ENCODE measurements around the gene PAOX.
"Not testable (repeated sequence)": the region's sequence is repeated elsewhere in the genome, so short reads cannot be mapped to it uniquely, and the experiment has no call there.

Gene PAOX

DNA sequence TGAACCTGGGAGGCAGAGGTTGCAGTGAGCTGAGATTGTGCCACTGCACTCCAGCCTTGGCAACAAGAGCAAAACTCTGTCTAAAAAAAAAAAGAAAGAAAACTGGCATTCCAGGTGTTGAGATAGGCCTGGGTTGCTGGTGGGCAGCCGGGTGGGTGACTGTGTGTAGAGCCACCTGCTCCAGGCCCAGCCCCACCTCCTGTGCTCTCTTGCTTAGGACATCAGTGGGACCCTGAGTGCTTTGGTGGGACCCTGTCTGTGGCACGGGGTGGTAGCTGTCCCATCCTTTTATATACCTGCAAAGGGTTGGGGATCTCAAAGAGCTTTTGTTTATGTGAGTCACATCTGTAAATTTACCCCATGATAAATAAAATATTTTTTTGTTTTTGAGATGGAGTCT, 6.2 kb downstream of the PAOX start:
- no peak for DNase-seq (ENCODE audit: low read depth in 3 of 3)

DNA sequence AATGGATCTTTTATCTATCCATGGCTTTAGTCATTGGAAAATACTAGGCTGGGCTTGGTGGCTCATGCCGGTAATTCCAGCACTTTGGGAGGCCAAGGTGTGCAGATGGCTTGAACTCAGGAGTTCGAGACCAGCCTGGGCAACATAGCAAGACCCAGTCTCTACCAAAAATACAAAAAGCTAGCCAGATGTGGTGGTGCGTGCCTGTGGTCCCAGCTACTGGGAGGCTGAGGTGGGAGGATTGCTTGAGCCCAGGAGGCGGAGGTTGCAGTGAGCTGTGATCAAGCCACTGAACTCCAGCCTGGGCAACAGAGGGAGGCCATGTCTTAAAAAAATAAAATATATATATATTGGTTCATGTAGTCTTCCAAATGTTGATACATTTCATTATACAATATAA, 7.9 kb downstream of the PAOX start:
- DNase-seq (ENCODE audit: low read depth in 3 of 3), result not testable (repeated sequence)

DNA sequence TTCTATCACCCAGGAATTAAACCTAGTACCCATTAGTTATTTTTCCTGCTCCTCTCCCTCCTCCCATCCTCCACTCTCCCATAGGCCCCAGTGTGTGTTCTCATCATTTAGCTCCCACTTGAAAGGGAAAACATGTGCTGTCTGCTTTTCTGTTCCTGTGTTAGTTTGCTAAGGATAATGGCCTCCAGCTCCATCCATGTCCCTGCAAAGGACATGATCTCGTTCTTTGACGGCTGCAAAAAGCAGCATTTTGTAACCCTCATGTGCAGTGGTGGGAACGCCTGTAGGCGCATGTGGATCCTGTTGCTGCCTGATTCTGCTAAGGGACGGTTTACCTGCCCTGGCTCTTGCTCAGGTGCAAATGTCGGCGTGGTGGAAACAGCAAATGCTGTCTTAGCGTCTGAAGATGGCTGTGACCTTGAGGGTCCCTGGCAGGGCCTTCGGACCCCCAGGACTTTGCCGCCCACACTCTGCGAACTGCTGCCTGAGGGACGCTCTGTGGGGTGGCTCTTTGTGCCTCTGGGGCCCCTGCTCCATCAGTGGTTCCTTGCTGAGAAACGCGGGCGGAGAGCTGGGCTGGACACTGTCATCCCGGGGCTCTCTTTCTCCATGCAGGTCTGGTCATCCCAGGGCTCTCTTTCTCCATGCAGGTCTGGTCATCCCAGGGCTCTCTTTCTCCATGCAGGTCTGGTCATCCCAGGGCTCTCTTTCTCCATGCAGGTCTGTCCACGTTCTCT, 9.3 kb downstream of the PAOX start:
- DNase-seq (ENCODE audit: low read depth in 3 of 3), result no peak

GRCh38 chr10:133388973-133389818, 10.1 kb downstream of the PAOX start:
- no peak for DNase-seq (ENCODE audit: low read depth in 3 of 3)

DNA sequence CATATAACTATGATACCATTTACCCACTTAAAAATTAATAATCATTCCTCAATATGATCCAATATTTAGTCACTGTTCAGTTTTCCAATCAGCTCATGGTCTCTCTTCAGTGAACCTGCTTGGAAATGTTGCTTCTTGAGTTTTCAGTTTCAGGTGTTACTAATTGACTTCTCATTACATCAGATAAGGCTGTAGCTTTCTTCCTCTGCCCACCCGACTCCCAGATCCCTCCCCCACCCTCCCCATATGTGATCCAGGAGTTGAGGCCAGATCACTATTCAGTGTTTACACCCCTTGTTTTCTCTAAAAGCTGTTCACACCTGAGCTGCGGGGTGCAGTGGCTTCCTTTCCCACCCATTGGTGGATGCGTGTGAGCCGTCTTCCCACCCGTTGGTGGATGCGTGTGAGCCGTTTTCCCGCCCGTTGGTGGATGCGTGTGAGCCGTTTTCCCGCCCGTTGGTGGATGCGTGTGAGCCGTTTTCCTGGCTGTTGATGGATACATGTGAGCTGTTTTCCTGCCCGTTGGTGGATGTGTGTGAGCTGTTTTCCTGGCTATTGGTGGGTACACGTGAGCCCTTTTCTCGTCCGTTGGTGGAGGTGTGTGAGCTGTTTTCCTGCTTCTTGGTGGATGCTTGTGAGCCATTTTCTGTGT, 11.7 kb downstream of the PAOX start:
- DNase-seq (ENCODE audit: low read depth in 3 of 3), result no peak

GRCh38 chr10:133391249-133391635, 12.2 kb downstream of the PAOX start:
- DNase-seq (ENCODE audit: low read depth in 3 of 3), result no peak

DNA sequence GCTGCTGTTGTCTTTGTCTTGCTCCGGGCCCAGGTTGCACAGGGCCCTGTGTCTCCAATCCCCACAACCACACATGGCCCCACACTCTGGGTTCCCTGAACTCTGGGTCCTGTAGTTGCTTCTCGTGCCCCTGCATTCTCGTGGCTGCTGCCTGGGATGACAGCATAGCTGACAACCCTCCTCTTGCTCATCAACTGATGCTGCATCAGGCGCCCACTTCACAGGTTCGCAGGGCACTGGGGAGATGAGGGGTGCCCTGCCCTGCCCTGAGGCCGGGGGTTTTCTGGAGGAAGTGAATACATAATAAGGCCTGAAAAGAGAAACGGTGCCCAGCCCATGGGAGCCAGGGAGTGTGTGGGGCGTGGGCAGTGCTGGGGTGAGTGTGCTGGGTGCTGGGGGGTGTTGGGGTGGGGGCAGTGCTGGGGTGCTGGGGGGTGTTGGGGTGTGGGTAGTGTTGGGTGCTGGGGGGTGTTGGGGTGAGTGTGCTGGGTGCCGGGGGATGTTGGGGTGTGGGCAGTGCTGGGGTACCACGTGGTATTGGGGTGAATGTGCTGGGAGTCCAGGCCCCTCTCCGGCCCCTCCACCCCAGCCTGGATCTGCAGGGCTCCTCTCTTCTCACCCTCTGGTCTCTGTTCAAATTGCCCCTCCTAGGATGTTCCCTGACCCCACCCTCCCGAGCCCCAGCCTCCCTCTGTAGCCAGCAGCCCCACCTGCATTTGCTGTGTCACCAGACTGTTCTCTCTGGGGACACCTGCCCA, 12.9 kb downstream of the PAOX start:
- DNase-seq (ENCODE audit: low read depth in 3 of 3), result no peak

- no peak for DNase-seq (ENCODE audit: low read depth in 3 of 3)
These were observed 14.5 kb downstream of the PAOX start for GRCh38 chr10:133393401-133394063.

DNA sequence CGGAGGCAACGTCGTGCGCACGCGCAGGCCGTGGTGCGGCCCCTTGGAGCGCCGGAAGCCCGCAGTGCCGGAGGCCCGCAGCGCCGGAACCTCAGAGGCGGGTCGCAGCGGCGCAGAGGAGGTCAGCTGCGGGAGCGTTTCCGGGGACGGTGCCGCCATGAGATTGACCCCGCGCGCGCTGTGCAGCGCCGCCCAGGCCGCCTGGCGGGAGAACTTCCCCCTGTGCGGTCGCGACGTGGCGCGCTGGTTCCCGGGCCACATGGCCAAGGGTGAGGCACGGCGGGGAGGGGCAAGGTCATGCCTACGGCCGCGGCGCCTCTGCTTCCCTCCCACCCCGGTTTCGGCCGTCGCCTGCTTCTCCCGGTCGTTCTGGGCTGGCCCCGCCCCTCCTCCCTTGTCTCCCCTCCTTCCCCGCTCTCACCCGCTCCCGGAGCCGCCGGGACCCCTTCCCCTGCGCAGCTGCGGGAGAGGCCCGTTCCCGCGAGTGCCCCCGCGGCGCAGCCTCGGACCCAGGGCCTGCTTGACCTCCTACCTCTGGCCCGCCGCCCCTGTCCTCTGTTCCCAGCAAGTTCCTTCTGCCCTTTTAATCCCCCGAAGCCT, 15.1 kb downstream of the PAOX start, which contains the start of gene MTG1:
TSS of gene MTG1 (plus strand) at position 94 of the 600 bp plus-strand sequence. CDS start at position 158, 64 bp downstream.
- peak; percentile 89 to 96 (median 91) for DNase-seq (ENCODE audit: low read depth in 3 of 3)

DNA sequence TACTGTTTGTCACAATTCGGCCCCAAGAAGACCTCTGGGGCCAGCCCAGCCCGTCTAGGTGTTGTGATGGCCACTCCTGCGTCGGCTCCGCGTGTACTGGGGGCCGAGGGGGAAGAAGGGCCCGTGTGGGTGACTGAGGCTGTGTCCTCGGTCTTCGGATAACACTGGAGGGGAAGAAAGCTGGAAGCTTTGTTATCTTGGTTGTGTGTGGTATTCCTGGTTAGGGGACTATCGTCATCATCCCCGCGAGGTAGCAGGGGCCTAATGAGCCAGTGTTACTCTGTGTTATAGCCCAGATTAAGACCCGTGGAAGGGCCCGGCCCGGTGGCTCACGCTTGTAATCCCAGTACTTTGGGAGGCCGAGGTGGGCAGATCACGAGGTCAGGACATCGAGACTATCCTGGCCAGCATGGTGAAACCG, 15.7 kb downstream of the PAOX start:
- DNase-seq (ENCODE audit: low read depth in 3 of 3), result no peak

GRCh38 chr10:133396035-133396624, 17.1 kb downstream of the PAOX start:
- DNase-seq (ENCODE audit: low read depth in 3 of 3), result no peak

- no peak for DNase-seq (ENCODE audit: low read depth in 3 of 3)
These were observed 18.9 kb downstream of the PAOX start for GRCh38 chr10:133397938-133398337.

GRCh38 chr10:133399123-133399601, 20.1 kb downstream of the PAOX start:
- DNase-seq (ENCODE audit: low read depth in 3 of 3), result no peak

DNA sequence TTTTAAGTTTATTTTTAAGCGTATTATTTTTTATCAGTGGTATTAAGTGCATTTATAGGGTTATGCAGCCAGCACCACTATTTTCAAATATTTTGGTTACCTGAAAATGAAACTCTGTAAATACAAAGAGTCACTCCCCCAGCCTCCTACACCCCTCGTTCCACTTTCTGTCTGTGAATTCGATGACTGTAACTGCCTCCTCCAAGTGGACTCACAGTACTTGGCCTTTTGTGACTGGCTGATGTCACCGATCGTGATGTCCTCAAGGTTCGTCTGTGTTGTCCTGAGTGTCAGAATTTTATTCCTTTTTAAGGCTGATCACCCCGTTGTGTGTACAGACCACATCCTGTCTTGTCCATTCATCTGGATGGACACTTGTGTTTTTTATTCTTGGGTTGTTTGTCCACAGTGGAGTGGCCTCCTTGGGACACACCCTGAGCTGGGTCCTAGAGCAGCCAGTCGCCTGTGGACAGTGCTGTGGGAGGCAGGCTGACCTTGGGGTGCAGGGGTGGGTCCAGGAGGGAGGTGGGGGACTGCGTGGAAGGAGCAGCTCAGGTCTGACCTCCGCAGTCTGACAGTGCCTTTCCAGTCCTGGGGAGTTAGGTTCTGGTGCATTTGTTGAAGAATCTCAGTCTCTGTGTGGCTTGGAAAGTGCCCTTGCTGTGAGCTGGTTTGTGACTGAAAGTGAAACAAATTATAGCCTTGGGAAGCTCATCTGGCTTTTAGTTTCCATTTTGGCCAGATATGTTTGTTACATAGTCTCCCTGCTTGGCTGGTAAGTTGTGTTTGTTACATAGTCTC, 21.8 kb downstream of the PAOX start:
- no peak for DNase-seq (ENCODE audit: low read depth in 3 of 3)

DNA sequence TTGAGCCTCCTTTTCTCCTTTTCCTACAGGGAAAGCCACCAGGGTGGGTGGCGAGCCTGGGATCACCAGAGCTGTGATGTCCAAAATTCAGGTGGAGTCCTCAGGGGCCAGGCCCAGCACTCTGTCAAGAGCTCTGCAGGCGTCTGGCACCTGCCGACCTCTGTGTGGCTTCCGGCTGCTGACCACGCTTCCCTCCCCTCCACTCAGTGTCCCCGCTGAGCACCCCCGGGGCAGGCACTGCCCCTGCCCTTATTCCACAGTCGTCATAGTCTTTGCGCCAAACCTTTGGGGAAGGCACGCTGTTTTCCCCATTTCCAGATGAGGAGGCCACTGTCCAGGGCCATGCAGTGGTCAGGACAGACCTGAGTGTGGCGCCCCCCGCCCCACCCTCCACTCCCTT, 22.4 kb downstream of the PAOX start:
- DNase-seq (ENCODE audit: low read depth in 3 of 3), result no peak

- no peak for DNase-seq (ENCODE audit: low read depth in 3 of 3)
These were observed 23.1 kb downstream of the PAOX start for GRCh38 chr10:133401981-133402725.

- DNase-seq (ENCODE audit: low read depth in 3 of 3), result no peak
These were observed 24.3 kb downstream of the PAOX start for GRCh38 chr10:133403359-133403758.

DNA sequence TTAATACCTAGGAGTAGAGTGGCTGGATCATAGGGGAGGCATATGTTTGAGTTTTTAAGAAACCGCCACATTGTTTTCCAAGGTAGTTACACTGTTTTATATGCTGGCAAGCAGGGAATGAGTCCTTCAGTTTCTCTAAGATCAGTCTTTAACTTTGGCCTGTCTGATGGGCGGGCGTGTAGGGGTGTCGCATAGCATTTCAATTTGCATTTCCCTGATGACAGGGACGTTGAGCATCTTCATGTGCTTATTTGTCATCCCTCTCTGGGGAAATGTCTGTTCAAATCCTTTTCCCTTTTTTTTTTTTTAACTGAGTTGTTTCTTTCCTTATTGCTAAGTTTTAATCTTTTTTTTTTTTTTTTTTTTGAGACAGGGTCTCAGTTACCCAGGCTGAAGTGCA, 24.7 kb downstream of the PAOX start:
- no peak for DNase-seq (ENCODE audit: low read depth in 3 of 3)

- DNase-seq (ENCODE audit: low read depth in 3 of 3), result no peak
These were observed 26.2 kb downstream of the PAOX start for GRCh38 chr10:133405272-133405671.
